ENCODE measurements around the gene NDUFAF4. TPM values are rescaled to one million over a fixed set of nuclear protein-coding genes. Genes with fewer than 3 reads are reported as not detected.
A peak's percentile ranks its signal among the peaks of the same experiment; 100 is the strongest.

NDUFAF4 gene
- total and polyA plus RNA-seq, 2 of the 13 experiments (the other 11 are each of a cell fraction or from before 2014, with no cell fraction given), result 41.3 to 59.7 TPM

- TF ChIP-seq GZF1 (CRISPR knock-in tag; IDR thresholded peaks at IDR 0.05), result no peak
- peak; percentile 88; the same call in 1 of the 2 replicates for TF ChIP-seq ZNF674 (CRISPR knock-in tag; IDR thresholded peaks at IDR 0.05; ENCODE audit: low read depth)
- TF ChIP-seq ZNF431 (CRISPR knock-in tag; IDR thresholded peaks at IDR 0.05; ENCODE audit: borderline replicate concordance, low read depth), result peak; percentile 25; the same call in 1 of the 2 replicates
- no peak for TF ChIP-seq SMAD9 (CRISPR knock-in tag; IDR thresholded peaks at IDR 0.05)
- TF ChIP-seq TFE3 (CRISPR knock-in tag; IDR thresholded peaks at IDR 0.05), result 0 out of 2 replicates have a peak, but pooled peaks have one; percentile 7
- no peak for TF ChIP-seq ZMAT3 (CRISPR knock-in tag; conservative IDR thresholded peaks at IDR 0.05)
- TF ChIP-seq LRRFIP1 (CRISPR knock-in tag; conservative IDR thresholded peaks at IDR 0.05), result no peak
- peak; percentile 95 for TF ChIP-seq CTCF (CRISPR knock-in tag; IDR thresholded peaks at IDR 0.05)
- no peak; the same call in 1 of the 2 replicates for TF ChIP-seq SMAD3 (CRISPR knock-in tag; IDR thresholded peaks at IDR 0.05)
- 0 out of 2 replicates have a peak, but pooled peaks have one; percentile 7 for TF ChIP-seq ZBTB7A (CRISPR knock-in tag; IDR thresholded peaks at IDR 0.05)
- peak; percentile 70; the same call in 1 of the 2 replicates for TF ChIP-seq HBP1 (CRISPR knock-in tag; IDR thresholded peaks at IDR 0.05; ENCODE audit: low read depth)
- TF ChIP-seq ZXDC (CRISPR knock-in tag; IDR thresholded peaks at IDR 0.05), result no peak
- TF ChIP-seq ZNF513 (CRISPR knock-in tag; conservative IDR thresholded peaks at IDR 0.05), result no peak
- no peak for TF ChIP-seq FOXK2 (IDR thresholded peaks at IDR 0.05)
These were observed at the start of gene NDUFAF4 (continued) for GRCh38 chr6:96897396-96898240.

Measured in HepG2 (cell line).